Measurements from ENCODE around the gene PARD3B.

Gene PARD3B

DNA sequence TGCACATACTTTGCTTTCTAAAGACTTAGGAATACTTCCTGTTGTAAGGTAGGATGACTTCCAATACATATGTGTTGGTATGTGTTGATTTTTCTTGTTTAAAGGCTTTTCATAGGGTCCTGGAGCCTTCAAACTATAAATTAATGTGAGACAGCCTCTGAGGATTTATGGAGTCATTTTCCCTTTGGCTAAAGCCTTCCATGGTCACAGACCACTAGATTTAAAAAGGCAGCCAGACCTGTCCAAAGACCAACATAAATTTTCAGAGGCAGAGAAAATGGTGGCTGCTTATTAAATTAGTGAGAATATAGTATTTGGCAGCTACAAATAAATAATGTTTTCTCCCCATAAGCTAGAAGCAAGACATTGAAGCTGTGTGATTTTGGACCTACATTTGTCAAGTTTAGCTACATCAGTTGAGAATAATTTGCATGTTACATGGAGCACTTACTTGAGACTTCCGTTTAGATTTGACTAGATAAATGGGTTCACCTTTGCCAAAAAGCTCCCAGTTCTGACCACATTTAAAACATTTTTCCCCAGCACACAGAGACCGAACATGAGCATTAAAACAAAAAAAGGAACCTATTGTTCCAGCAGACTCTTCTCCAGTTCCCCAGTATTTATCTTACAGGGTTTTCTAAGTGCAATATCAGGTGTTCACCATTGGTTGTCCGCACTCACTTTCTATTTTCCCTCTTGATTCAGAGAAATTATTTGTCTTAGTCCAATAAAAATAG lies 402.9 kb downstream of the PARD3B start:
- DNase-seq: peak; percentile 9
- in situ Hi-C loops (cut with MboI; ENCODE audit: low pct_unique_long_range_greater_than_20kb, low sequenced_read_pairs): no loop called here

DNA sequence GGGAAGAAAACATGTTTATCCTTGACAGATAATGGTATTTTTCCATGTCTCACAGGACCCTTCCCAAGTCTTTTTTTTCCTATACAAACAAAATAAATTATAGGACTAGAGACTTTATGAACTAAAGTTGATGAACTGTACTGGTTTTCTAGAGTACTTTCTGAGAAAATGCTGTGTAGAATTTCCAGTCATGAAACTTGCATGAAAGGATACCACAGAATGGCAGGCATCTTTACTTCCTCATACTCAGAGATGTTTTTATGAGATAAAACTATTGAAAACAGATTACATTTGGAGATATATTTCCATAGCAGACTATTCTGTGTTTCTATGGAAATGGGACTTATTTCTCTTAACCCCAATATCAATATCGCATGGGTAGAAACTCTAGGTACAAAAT lies 403.5 kb downstream of the PARD3B start:
- no peak for DNase-seq
- in situ Hi-C loops (cut with MboI; ENCODE audit: low pct_unique_long_range_greater_than_20kb, low sequenced_read_pairs): no loop called here

DNA sequence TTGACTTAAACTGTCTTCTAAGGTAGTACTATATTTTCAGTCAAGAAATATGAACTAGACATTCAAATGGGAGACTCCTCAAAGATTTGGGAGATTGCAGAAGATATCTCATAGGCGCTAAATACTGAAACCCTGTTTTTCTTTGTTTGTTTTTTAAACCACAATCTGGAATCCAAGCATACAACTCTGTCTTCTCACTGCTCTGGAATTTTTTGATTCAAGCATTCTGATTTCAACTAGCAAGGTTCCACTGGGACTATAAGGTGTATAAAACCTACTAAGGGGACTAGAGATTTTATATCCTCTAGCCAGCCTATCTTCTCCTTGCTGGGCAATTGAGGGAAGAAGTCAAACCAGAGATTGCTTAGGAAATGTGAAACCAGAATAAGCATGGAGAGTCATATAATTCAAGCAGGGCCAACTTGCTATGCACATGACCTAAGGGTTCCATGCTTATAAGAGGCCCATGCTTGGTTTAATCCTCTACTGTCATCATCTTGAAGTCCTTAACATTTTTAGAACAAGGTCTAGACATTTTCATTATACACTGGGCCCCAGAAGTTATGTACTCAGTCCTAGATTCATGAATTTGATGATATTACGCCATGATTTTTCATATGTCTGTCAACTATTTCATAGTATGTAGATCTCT lies 405.5 kb downstream of the PARD3B start:
- DNase-seq: no peak
- in situ Hi-C loops (cut with MboI; ENCODE audit: low pct_unique_long_range_greater_than_20kb, low sequenced_read_pairs): no loop called here

DNA sequence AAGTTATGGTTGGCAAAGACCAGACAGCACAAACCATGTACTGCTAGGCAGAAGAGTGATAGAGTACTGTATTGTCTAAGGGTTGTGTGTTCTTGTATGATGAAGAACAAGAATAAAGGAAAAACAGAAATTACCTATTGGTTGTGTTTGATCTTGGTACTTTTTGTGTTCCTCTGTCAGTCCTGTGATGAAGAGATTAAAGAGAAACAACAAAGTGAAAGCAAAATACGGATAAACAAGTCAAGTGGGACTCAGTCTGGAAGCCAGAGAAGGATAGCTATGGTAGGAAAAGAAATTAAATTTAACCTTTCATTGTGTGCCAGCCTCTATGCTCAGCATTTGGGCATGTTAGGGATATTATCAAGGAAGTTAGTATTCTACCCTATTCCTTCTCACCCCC lies 413.1 kb downstream of the PARD3B start:
- DNase-seq: no peak
- in situ Hi-C loops (cut with MboI; ENCODE audit: low pct_unique_long_range_greater_than_20kb, low sequenced_read_pairs): no loop called here

DNA sequence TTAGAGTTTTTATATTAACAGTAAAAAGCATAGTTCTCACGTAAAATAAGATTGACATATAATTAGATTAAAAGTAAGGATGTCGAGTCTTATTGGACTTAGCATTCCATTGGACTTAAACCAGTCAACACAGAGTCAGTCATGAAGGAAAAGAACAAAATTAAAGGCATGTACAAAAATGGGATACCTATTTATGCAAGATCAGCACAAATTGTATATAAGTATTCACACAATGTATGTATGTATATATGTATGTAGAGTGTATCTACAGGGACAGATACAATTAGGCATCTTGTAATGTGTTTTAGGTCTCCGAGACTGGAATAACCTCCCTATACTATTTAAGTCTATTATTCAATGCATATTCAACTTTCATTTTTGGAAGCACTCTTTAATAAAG lies 419.1 kb downstream of the PARD3B start:
- DNase-seq: no peak
- in situ Hi-C loops (cut with MboI; ENCODE audit: low pct_unique_long_range_greater_than_20kb, low sequenced_read_pairs): no loop called here

- in situ Hi-C loops (cut with MboI; ENCODE audit: low pct_unique_long_range_greater_than_20kb, low sequenced_read_pairs): no loop called here
- no peak for DNase-seq
Observed at GRCh38 chr2:204966245-204966644, 421.0 kb downstream of the PARD3B start.

DNA sequence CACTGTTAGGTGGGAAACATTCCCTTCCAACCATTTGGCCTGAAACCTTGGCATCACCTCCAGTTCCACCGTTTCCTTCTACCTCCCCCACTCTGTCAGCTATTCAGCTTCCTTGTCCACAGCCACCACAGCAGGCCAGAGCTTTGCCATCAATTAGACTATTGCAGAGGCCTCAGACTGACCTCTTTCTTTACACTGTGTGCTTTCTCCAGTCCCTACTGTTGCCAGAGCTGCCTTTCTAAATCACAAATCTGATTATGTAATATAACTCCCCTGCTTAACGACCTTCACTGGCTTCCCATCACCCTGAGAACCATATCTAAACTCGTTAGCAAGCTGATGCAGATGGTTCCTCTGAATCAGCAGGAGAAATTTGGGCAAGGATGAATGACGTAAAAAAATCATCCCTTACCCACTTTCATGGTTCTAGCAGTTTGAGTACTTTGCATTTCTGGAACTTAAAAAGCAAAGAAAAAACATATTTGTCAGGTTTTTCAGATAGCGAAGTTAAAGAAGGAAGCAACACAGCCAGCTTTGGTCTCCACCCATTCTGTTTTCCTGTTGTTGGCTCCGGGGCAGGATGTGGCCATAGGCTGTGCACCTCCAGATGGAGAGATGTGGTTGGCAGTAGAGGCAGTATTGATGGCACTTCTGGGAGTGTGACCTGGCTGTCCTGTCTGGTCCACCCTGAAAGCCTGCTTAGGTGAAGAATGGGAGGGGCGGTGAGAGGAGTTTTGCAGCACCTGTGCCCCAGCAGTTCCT lies 422.1 kb downstream of the PARD3B start:
- in situ Hi-C loops (cut with MboI; ENCODE audit: low pct_unique_long_range_greater_than_20kb, low sequenced_read_pairs): no loop called here
- DNase-seq: no peak

- in situ Hi-C loops (cut with MboI; ENCODE audit: low pct_unique_long_range_greater_than_20kb, low sequenced_read_pairs): no loop called here
- DNase-seq: no peak
Observed at GRCh38 chr2:204971206-204971907, 426.1 kb downstream of the PARD3B start.

GRCh38 chr2:204972161-204972560 lies 426.9 kb downstream of the PARD3B start:
- no peak for DNase-seq

GRCh38 chr2:204972606-204973336 lies 427.5 kb downstream of the PARD3B start:
- no peak for DNase-seq
- in situ Hi-C loops (cut with MboI; ENCODE audit: low pct_unique_long_range_greater_than_20kb, low sequenced_read_pairs): no loop called here

More at GRCh38 chr2:204972161-204972560, 426.9 kb downstream of the PARD3B start:
- in situ Hi-C loops (cut with MboI; ENCODE audit: low pct_unique_long_range_greater_than_20kb, low sequenced_read_pairs): no loop called here

GRCh38 chr2:204973616-204974015 lies 428.3 kb downstream of the PARD3B start:
- DNase-seq: no peak
- in situ Hi-C loops (cut with MboI; ENCODE audit: low pct_unique_long_range_greater_than_20kb, low sequenced_read_pairs): no loop called here

- in situ Hi-C loops (cut with MboI; ENCODE audit: low pct_unique_long_range_greater_than_20kb, low sequenced_read_pairs): no loop called here
- no peak for DNase-seq
Observed at GRCh38 chr2:204974487-204974886, 429.2 kb downstream of the PARD3B start.

DNA sequence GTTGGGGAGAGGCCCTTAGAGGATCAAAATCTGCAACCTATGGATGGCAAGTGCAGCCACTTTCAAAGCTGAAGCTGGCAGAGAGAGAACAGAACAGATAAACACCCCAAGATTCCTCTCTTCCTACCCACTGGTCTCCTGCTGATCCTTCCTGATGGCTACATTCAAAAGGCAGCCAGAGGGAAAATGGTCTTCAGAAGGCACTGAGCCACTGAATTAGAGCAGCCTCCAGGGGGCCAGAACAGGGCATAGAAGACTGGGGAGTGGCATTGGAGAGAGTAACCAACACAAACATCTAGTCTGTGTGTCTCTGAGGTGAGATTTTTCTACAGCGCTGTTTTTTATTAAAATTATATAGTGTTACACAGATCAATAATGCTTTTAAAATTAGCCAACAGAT lies 432.6 kb downstream of the PARD3B start:
- no peak for DNase-seq
- in situ Hi-C loops (cut with MboI; ENCODE audit: low pct_unique_long_range_greater_than_20kb, low sequenced_read_pairs): no loop called here

DNA sequence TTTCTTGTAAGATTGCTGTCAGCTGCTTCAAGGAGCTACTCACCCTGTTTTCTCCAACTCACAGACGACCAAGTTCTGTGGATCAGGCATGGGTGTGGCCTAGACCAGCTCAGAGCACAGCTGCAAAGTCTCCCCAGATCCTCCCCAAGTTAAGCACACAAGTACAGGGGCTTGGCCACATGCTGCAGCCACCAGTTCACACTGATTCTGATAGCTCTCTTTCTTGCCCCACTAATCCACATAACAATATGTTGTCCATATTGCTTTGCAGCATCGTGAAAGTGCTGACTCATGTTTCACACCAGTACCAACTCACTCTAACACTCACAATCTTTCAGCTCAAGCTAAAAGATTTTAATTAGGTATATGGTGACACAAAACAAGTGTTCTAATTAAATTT lies 437.0 kb downstream of the PARD3B start:
- in situ Hi-C loops (cut with MboI; ENCODE audit: low pct_unique_long_range_greater_than_20kb, low sequenced_read_pairs): no loop called here
- no peak for DNase-seq

DNA sequence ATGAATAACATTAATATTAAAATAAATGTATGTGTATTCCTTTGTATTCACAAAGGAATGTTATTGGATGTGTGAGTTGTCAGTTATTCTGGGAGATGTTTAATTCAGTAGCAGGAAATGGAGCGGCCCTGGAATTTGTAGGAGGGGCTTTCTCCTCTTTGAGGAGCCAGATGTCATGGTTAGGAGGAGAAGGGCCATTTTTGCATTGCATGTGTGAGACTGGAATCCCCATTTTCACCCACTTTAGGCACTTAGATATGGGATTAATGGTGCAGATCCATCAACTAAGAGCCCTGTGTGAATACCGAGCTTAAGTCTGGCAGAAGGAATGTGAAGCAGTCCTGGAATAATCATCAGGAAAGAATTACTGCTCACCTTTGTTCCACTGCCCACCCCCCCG lies 439.2 kb downstream of the PARD3B start:
- no peak for DNase-seq
- in situ Hi-C loops (cut with MboI; ENCODE audit: low pct_unique_long_range_greater_than_20kb, low sequenced_read_pairs): no loop called here

GRCh38 chr2:204986641-204987040 lies 441.4 kb downstream of the PARD3B start:
- no peak for DNase-seq
- in situ Hi-C loops (cut with MboI; ENCODE audit: low pct_unique_long_range_greater_than_20kb, low sequenced_read_pairs): no loop called here

GRCh38 chr2:204988836-204989235 lies 443.6 kb downstream of the PARD3B start:
- in situ Hi-C loops (cut with MboI; ENCODE audit: low pct_unique_long_range_greater_than_20kb, low sequenced_read_pairs): no loop called here
- DNase-seq: no peak

- no peak for DNase-seq
- in situ Hi-C loops (cut with MboI; ENCODE audit: low pct_unique_long_range_greater_than_20kb, low sequenced_read_pairs): no loop called here
Observed at GRCh38 chr2:204989877-204990276, 444.6 kb downstream of the PARD3B start.

Measured in KBM-7 (cell line).